Neural progenitor cell (in vitro differentiated cells): ENCODE results near the gene PYGM. TPM values are rescaled to one million over a fixed set of nuclear protein-coding genes. Genes with fewer than 3 reads are reported as not detected.
"Not testable (repeated sequence)": the region's sequence is repeated elsewhere in the genome, so short reads cannot be mapped to it uniquely, and the experiment has no call there.

Source experiments
- DNase-seq: peaks from one replicate; pipeline ENCODE4 v3.0.0-alpha.2; 2016; ENCODE audit warnings: low spot score
- H2AFZ ChIP-seq: fragments of 200-600 bp; sonication (generic); replicated peaks from 2 replicates; pipeline ENCODE4 v1.6.1; 2016; ENCODE audit warnings: antibody characterized with exemption
- H3F3A ChIP-seq: fragments of 200-600 bp; sonication (generic); 2 replicates; pipeline ENCODE4 v1.6.1; 2016; ENCODE audit warnings: antibody characterized with exemption, low read depth
- H3K27ac ChIP-seq: fragments of 200-600 bp; sonication (generic); 2 replicates; pipeline ENCODE4 v1.5.1; 2016; ENCODE audit warnings: mild to moderate bottlenecking
- H3K27me3 ChIP-seq: fragments of 200-600 bp; sonication (generic); 2 replicates; pipeline ENCODE4 v1.6.1; 2016; ENCODE audit warnings: mild to moderate bottlenecking, moderate library complexity
- H3K36me3 ChIP-seq: fragments of 200-600 bp; sonication (generic); 2 replicates; pipeline ENCODE4 v1.5.1; 2016
- H3K4me1 ChIP-seq: fragments of 200-600 bp; sonication (generic); 2 replicates; pipeline ENCODE4 v1.6.1; 2016; ENCODE audit warnings: mixed run types
- H3K4me2 ChIP-seq: fragments of 200-600 bp; sonication (generic); 2 replicates; pipeline ENCODE4 v1.6.1; 2016
- H3K4me3 ChIP-seq: fragments of 200-600 bp; sonication (generic); 2 replicates; pipeline ENCODE4 v1.5.1; 2016
- H3K79me2 ChIP-seq: fragments of 200-600 bp; sonication (generic); 2 replicates; pipeline ENCODE4 v1.6.1; 2016; ENCODE audit warnings: low read depth
- H3K9ac ChIP-seq: fragments of 200-600 bp; sonication (generic); 2 replicates; pipeline ENCODE4 v1.6.1; 2016
- H3K9me3 ChIP-seq: fragments of 200-600 bp; sonication (generic); 2 replicates; pipeline ENCODE4 v1.5.1; 2016; ENCODE audit warnings: low read depth
- H4K20me1 ChIP-seq: fragments of 200-600 bp; sonication (generic); 2 replicates; pipeline ENCODE4 v1.6.1; 2016; ENCODE audit warnings: low read depth
- H3K27ac Mint-ChIP-seq: 3 replicates; pipeline ENCODE4 v1.8.0; 2021; ENCODE audit warnings: mixed read lengths
- H3K27me3 Mint-ChIP-seq: 2 replicates; pipeline ENCODE4 v1.8.0; 2022; ENCODE audit warnings: low read depth, mild to moderate bottlenecking, inconsistent platforms, moderate library complexity, mixed read lengths; ENCODE audit not compliant: insufficient read depth
- H3K36me3 Mint-ChIP-seq: 3 replicates; pipeline ENCODE4 v1.8.0; 2021; ENCODE audit warnings: mixed read lengths
- H3K4me1 Mint-ChIP-seq: 3 replicates; pipeline ENCODE4 v1.8.0; 2021; ENCODE audit warnings: mixed read lengths
- H3K4me3 Mint-ChIP-seq: 3 replicates; pipeline ENCODE4 v1.8.0; 2021; ENCODE audit warnings: mild to moderate bottlenecking, moderate library complexity, mixed read lengths
- H3K9me3 Mint-ChIP-seq: 3 replicates; pipeline ENCODE4 v1.8.0; 2020; ENCODE audit warnings: mixed read lengths
- CTCF ChIP-seq: fragments of 200-600 bp; sonication (generic); IDR thresholded peaks from 2 replicates; pipeline ENCODE4 v1.5.1; 2017; ENCODE audit warnings: antibody characterized with exemption, mild to moderate bottlenecking
- EZH2 ChIP-seq: fragments of 200-600 bp; sonication (generic); IDR thresholded peaks from 2 replicates; pipeline ENCODE4 v1.6.1; 2017; ENCODE audit warnings: antibody characterized with exemption, mild to moderate bottlenecking, moderate library complexity
- EZH2phosphoT487 ChIP-seq: fragments of 200-600 bp; sonication (generic); IDR thresholded peaks from 2 replicates; pipeline ENCODE4 v1.6.1; 2017; ENCODE audit warnings: antibody characterized with exemption
- total RNA-seq: library from RNA; depleted of rRNA; stranded (reverse); fragments of >200 nt; gene quantifications from 2 replicates; pipeline ENCODE4 v1.2.3, GENCODE V29; 2015; ENCODE audit warnings: low replicate concordance

The PYGM gene
- total RNA-seq, 1 donor from 2014 or later = 1.4 TPM

GRCh38 chr11:64705501-64705900 lies 54.3 kb downstream of the PYGM start:
- TF ChIP-seq EZH2phosphoT487 (no peak), CTCF (no peak), EZH2 (no peak)
- no peak overlapping the region for H3K27ac ChIP-seq
- H3K9me3 ChIP-seq = no peaks in the 10 kb centered on the region
- H3K27me3 ChIP-seq = peaks cover 46% of the 10 kb centered on the region
- H2AFZ ChIP-seq = no peak overlapping the region
- no peak overlapping the region for H3K4me2 ChIP-seq
- H3K4me1 ChIP-seq = peaks cover 8% of the 10 kb centered on the region
- H3K9me3 Mint-ChIP-seq = peaks cover 5% of the 10 kb centered on the region
- no peaks in the 10 kb centered on the region for H3K36me3 ChIP-seq
- no peaks in the 10 kb centered on the region for H4K20me1 ChIP-seq
- DNase-seq = no peak
- H3K27ac Mint-ChIP-seq = no peak overlapping the region
- no peak overlapping the region for H3K9ac ChIP-seq
- H3K27me3 Mint-ChIP-seq = peaks cover 18% of the 10 kb centered on the region
- no peak overlapping the region for H3K4me3 ChIP-seq
- no peaks in the 10 kb centered on the region for H3K36me3 Mint-ChIP-seq
- no peaks in the 10 kb centered on the region for H3K79me2 ChIP-seq
- peaks cover 12% of the 10 kb centered on the region for H3K4me1 Mint-ChIP-seq
- peaks cover 3% of the 10 kb centered on the region for H3F3A ChIP-seq
- H3K4me3 Mint-ChIP-seq = no peak overlapping the region

GRCh38 chr11:64703048-64703447 lies 56.7 kb downstream of the PYGM start:
- no peaks in the 10 kb centered on the region for H3F3A ChIP-seq
- peaks cover 25% of the 10 kb centered on the region for H3K27me3 ChIP-seq
- H3K9ac ChIP-seq = no peak overlapping the region
- H3K36me3 Mint-ChIP-seq = no peaks in the 10 kb centered on the region
- H3K27me3 Mint-ChIP-seq = peaks cover 8% of the 10 kb centered on the region
- no peaks in the 10 kb centered on the region for H3K36me3 ChIP-seq
- H3K4me3 Mint-ChIP-seq = no peak overlapping the region
- DNase-seq = no peak
- H2AFZ ChIP-seq = no peak overlapping the region
- H3K79me2 ChIP-seq = no peaks in the 10 kb centered on the region
- H3K27ac Mint-ChIP-seq = no peak overlapping the region
- TF ChIP-seq EZH2phosphoT487 (no peak), CTCF (no peak), EZH2 (no peak)
- H3K4me2 ChIP-seq = no peak overlapping the region
- H3K9me3 ChIP-seq = no peaks in the 10 kb centered on the region
- H3K4me3 ChIP-seq = no peak overlapping the region
- no peak overlapping the region for H3K27ac ChIP-seq
- no peaks in the 10 kb centered on the region for H3K4me1 ChIP-seq
- H3K9me3 Mint-ChIP-seq = peaks cover 5% of the 10 kb centered on the region
- peaks cover 4% of the 10 kb centered on the region for H3K4me1 Mint-ChIP-seq
- H4K20me1 ChIP-seq = no peaks in the 10 kb centered on the region

- not testable (repeated sequence) for H3K36me3 Mint-ChIP-seq, H3K79me2 ChIP-seq, H3K9me3 Mint-ChIP-seq, H4K20me1 ChIP-seq, H3K27ac ChIP-seq, DNase-seq, H3K4me1 Mint-ChIP-seq, H3K4me3 ChIP-seq, H3K9me3 ChIP-seq, H3K27me3 Mint-ChIP-seq, H3K4me1 ChIP-seq, H2AFZ ChIP-seq, H3K4me2 ChIP-seq, H3K4me3 Mint-ChIP-seq, H3K36me3 ChIP-seq, H3K27ac Mint-ChIP-seq, H3F3A ChIP-seq, H3K9ac ChIP-seq
- peaks cover 25% of the 10 kb centered on the region for H3K27me3 ChIP-seq
Measured at GRCh38 chr11:64701956-64702355, 57.8 kb downstream of the PYGM start.

- Mint-ChIP-seq H3K27ac (no peak overlapping the region), H3K9me3 (peaks cover 5% of the 10 kb centered on the region), H3K4me3 (no peak overlapping the region), H3K4me1 (peaks cover 39% of the 10 kb centered on the region), H3K36me3 (no peaks in the 10 kb centered on the region), H3K27me3 (peaks cover 7% of the 10 kb centered on the region)
- TF ChIP-seq EZH2 (no peak), EZH2phosphoT487 (no peak), CTCF (no peak)
- H3F3A ChIP-seq = no peaks in the 10 kb centered on the region
- no peak overlapping the region for H3K4me3 ChIP-seq
- H3K27ac ChIP-seq = no peak overlapping the region
- H3K27me3 ChIP-seq = peaks cover 12% of the 10 kb centered on the region
- H3K4me1 ChIP-seq = peaks cover 11% of the 10 kb centered on the region
- H3K9me3 ChIP-seq = no peaks in the 10 kb centered on the region
- H4K20me1 ChIP-seq = no peaks in the 10 kb centered on the region
- H2AFZ ChIP-seq = no peak overlapping the region
- no peaks in the 10 kb centered on the region for H3K36me3 ChIP-seq
- no peak for DNase-seq
- H3K9ac ChIP-seq = no peak overlapping the region
- no peaks in the 10 kb centered on the region for H3K79me2 ChIP-seq
- H3K4me2 ChIP-seq = no peak overlapping the region
Measured at GRCh38 chr11:64698427-64698826, 61.3 kb downstream of the PYGM start.
